NB4 (cell line): ENCODE results near the gene LBX1.

Source experiments
- DNase-seq: peaks from one replicate; pipeline ENCODE4 v3.0.0; 2010; ENCODE audit warnings: low read depth
- H3K4me3 ChIP-seq: one replicate; pipeline ENCODE4 v1.5.1; 2011; ENCODE audit warnings: mild to moderate bottlenecking, low read depth, low read length, moderate library complexity
- CTCF ChIP-seq: IDR thresholded peaks from one replicate; pipeline ENCODE4 v1.5.1; 2012; ENCODE audit warnings: low read depth, low read length
- MAX ChIP-seq: IDR thresholded peaks from 2 replicates; pipeline ENCODE4 v1.6.1; 2011; ENCODE audit warnings: low read depth, low read length
- MYC ChIP-seq: IDR thresholded peaks from 2 replicates; pipeline ENCODE4 v1.6.1; 2011; ENCODE audit warnings: low read depth, low read length
- POLR2A ChIP-seq: IDR thresholded peaks from 2 replicates; pipeline ENCODE4 v1.6.1; 2011; ENCODE audit warnings: mild to moderate bottlenecking; ENCODE audit not compliant: insufficient read length; ENCODE audit errors: extremely low read depth

Gene LBX1

GRCh38 chr10:101229266-101230182 lies at the start of gene LBX1:
LBX1 (minus strand) TSS chr10:101229463; CDS start chr10:101228815, 648 bp downstream.
- TF ChIP-seq POLR2A (no peak), MYC (no peak), MAX (no peak), CTCF (no peak)
- no peak for DNase-seq
- no peak within 1 kb of the TSS for H3K4me3 ChIP-seq

DNA sequence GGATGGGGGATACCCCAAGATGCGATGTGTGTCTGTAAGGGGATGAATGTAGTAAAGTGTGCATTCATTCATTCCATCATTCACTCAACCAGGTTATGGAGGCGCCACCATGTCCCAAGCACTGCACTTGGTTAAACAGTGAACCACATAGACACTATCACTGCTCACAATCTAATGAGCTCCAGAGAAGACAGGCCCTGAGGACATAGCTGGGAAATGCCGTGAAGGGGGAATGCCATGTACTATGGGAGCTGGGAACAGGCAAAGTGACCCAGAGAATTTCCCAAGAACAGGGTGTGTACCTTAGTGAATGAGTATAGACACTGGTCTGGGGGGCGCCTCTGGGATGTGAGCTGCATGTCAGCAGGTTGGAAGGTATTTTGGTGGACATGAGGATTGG lies 44.5 kb upstream of the LBX1 start:
- no peak for DNase-seq
- TF ChIP-seq CTCF (no peak), MYC (no peak), POLR2A (no peak), MAX (no peak)
- H3K4me3 ChIP-seq = no peak overlapping the region

DNA sequence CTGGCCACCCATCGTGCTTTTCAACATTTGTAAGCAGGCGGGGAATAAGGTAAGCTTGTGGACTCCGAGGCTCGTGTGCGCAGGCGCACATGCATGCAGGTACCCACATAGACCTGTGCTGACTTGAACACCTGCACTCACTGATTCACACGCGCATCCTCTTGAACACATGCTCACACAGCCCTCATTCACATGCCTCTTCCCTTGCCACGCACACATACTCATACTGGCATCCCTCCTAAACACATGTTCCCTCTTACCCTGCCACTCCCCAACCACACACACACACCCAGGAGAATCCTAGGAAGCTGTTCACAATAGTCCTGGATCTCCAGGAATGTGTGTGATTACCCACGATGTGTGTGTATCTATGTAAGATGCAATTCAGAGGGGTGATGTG lies 44.1 kb upstream of the LBX1 start:
- TF ChIP-seq CTCF = no peak
- TF ChIP-seq MYC = no peak
- no peak for TF ChIP-seq MAX
- no peak for TF ChIP-seq POLR2A
- no peak overlapping the region for H3K4me3 ChIP-seq
- DNase-seq = no peak

GRCh38 chr10:101272229-101272868 lies 43.1 kb upstream of the LBX1 start:
- H3K4me3 ChIP-seq = no peak overlapping the region
- DNase-seq = peak; percentile 68
- peak; percentile 92 for TF ChIP-seq CTCF
- no peak for TF ChIP-seq POLR2A

- H3K4me3 ChIP-seq = no peak overlapping the region
- DNase-seq = no peak
- TF ChIP-seq MAX = no peak
These were observed 41.5 kb upstream of the LBX1 start for GRCh38 chr10:101270763-101271162.

- no peak for TF ChIP-seq MYC
- DNase-seq = no peak
These were observed 38.5 kb upstream of the LBX1 start for GRCh38 chr10:101267776-101268175.

DNA sequence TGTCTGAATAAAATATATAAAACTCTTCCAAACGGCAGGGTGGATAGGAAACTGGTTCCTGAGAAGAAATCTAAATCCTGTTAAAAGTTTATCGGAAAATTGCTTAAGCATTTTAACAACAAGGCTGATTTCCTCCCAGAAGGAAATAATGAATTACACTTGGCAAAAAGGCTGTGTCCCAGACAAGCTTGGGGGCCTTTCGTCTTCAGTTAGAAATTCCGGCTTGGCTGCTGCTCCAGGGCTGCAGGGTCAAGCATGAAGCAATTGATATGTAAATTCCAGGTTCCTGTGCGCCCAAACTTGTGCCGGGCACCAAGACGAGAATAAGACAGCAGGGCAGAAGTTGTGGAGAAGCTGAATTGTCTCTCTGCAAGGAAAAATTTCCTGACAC lies 38.0 kb upstream of the LBX1 start:
- TF ChIP-seq POLR2A (no peak), CTCF (no peak), MYC (no peak), MAX (no peak)
- DNase-seq = no peak
- H3K4me3 ChIP-seq = no peak overlapping the region

More at GRCh38 chr10:101267776-101268175, 38.5 kb upstream of the LBX1 start:
- no peak overlapping the region for H3K4me3 ChIP-seq
